Endothelial cell of umbilical vein (primary cell): ENCODE measurements around the gene NR5A2. TPM values are rescaled to one million over a fixed set of nuclear protein-coding genes. Genes with fewer than 3 reads are reported as not detected.

Source experiments
- BruUV-seq: library from RNA; stranded (reverse); fragments of 400-500 nt; replicated peaks from 2 replicates; lab custom pipeline; 2021; lab: Mats Ljungman, UMichigan
- CTCF ChIA-PET: fragments of 300-600, 350-600 bp; sonication (Branson Sonifier 250); formaldehyde crosslinking; loops from one replicate; lab custom pipeline; 2021; ENCODE audit warnings: antibody characterized with exemption, inconsistent platforms; lab: Charles Lee
- POLR2A ChIA-PET: fragments of 300-600, 350-600 bp; sonication (Branson Sonifier 250); formaldehyde crosslinking; loops from one replicate; lab custom pipeline; 2021; ENCODE audit warnings: antibody characterized with exemption, inconsistent platforms; lab: Charles Lee
- DNase-seq: peaks from one replicate; pipeline ENCODE4 v3.0.0-alpha.2; 2011; ENCODE audit warnings: low read depth, low spot score
- FAIRE-seq: peaks from 2 replicates; lab custom pipeline; 2011; peaks lifted over from hg19 to GRCh38; lab: Jason Lieb, UNC
- H2AFZ ChIP-seq: 2 replicates; pipeline ENCODE4 v1.6.0; 2012; ENCODE audit warnings: low read depth, low read length, control low read depth, inconsistent platforms
- H3K27ac ChIP-seq: 2 replicates; pipeline ENCODE4 v1.5.1; 2011; ENCODE audit warnings: low read depth, mild to moderate bottlenecking, control low read depth, low read length, moderate library complexity; ENCODE audit not compliant: insufficient read depth
- H3K27me3 ChIP-seq, 2 experiments: 2 replicates each; pipeline versions ENCODE4 v1.6.0 to v1.6.1; 2011; ENCODE audit warnings: low read length in 2 of 2, mixed read lengths in 1 of 2; ENCODE audit not compliant: control insufficient read depth in 2 of 2, insufficient read depth in 2 of 2
- H3K36me3 ChIP-seq, 2 experiments: 2 replicates in 1 of 2; 3 replicates in 1 of 2; pipeline ENCODE4 v1.5.1; 2011; ENCODE audit warnings: low read length in 2 of 2, mild to moderate bottlenecking in 1 of 2, moderate library complexity in 1 of 2; ENCODE audit not compliant: control insufficient read depth in 2 of 2, insufficient read depth in 2 of 2; ENCODE audit errors: extremely low read depth in 1 of 2
- H3K4me1 ChIP-seq: 3 replicates; pipeline ENCODE4 v1.5.1; 2011; ENCODE audit warnings: mild to moderate bottlenecking, low read length; ENCODE audit not compliant: control insufficient read depth, insufficient read depth; ENCODE audit errors: extremely low read depth
- H3K4me2 ChIP-seq: 2 replicates; pipeline ENCODE4 v1.6.1; 2011; ENCODE audit warnings: low read length, control low read depth, mixed read lengths; ENCODE audit not compliant: insufficient read depth
- H3K4me3 ChIP-seq, 3 experiments: fragments of 200-600 bp in 1 of 3; sonication (generic), shearing (Covaris generic) in 1 of 3; replicated peaks in 1 of 3; 2 replicates each; pipeline ENCODE4 v1.5.1; 2011 to 2016; ENCODE audit warnings: control low read depth in 3 of 3, low read length in 3 of 3, mild to moderate bottlenecking in 2 of 3, inconsistent platforms in 1 of 3, low read depth in 1 of 3, moderate library complexity in 1 of 3; ENCODE audit not compliant: insufficient read depth in 1 of 3
- H3K79me2 ChIP-seq: 2 replicates; pipeline ENCODE4 v1.6.0; 2012; ENCODE audit warnings: low read length, inconsistent platforms; ENCODE audit not compliant: control insufficient read depth, insufficient read depth
- H3K9ac ChIP-seq: replicated peaks from 2 replicates; pipeline ENCODE3; 2011; ENCODE audit warnings: low read length, control low read depth; ENCODE audit not compliant: insufficient read depth; ENCODE audit errors: extremely low read depth
- H3K9me1 ChIP-seq: replicated peaks from 3 replicates; pipeline ENCODE4 v1.6.0; 2011; ENCODE audit warnings: mild to moderate bottlenecking, low read length; ENCODE audit not compliant: control insufficient read depth, insufficient read depth; ENCODE audit errors: extremely low read depth
- H3K9me3 ChIP-seq: replicated peaks from 2 replicates; pipeline ENCODE4 v1.5.1; 2012; ENCODE audit warnings: low read length, inconsistent platforms; ENCODE audit not compliant: control insufficient read depth, insufficient read depth
- H4K20me1 ChIP-seq: replicated peaks from 2 replicates; pipeline ENCODE3; 2011; ENCODE audit warnings: mild to moderate bottlenecking, low read length; ENCODE audit not compliant: control insufficient read depth, insufficient read depth; ENCODE audit errors: extremely low read depth
- EZH2 ChIP-seq: IDR thresholded peaks from 2 replicates; pipeline ENCODE4 v1.6.1; 2012; ENCODE audit warnings: borderline replicate concordance, low read depth, mild to moderate bottlenecking, moderate library complexity, low read length, inconsistent platforms; ENCODE audit not compliant: severe bottlenecking
- FOS ChIP-seq: IDR thresholded peaks from 2 replicates; pipeline ENCODE4 v1.6.1; 2011; ENCODE audit warnings: mild to moderate bottlenecking, low read length, moderate library complexity, borderline replicate concordance; ENCODE audit not compliant: insufficient read depth
- GATA2 ChIP-seq: IDR thresholded peaks from 2 replicates; pipeline ENCODE4 v1.7.0; 2011; ENCODE audit warnings: low read depth, mild to moderate bottlenecking, moderate library complexity, mixed read lengths, low read length; ENCODE audit not compliant: insufficient read length, insufficient read depth
- JUN ChIP-seq: IDR thresholded peaks from 2 replicates; pipeline ENCODE4 v1.6.1; 2011; ENCODE audit warnings: borderline replicate concordance, low read depth; ENCODE audit not compliant: insufficient read length, insufficient read depth
- MYC ChIP-seq: IDR thresholded peaks from one replicate; pipeline ENCODE4 v1.6.1; 2011; ENCODE audit warnings: mild to moderate bottlenecking, low read depth, low read length
- POLR2A ChIP-seq: IDR thresholded peaks from 2 replicates; pipeline ENCODE4 v1.6.1; 2012; ENCODE audit warnings: low read depth, mild to moderate bottlenecking, control low read depth, low read length
- POLR2AphosphoS5 ChIP-seq: IDR thresholded peaks from 2 replicates; pipeline ENCODE4 v1.6.1; 2012; ENCODE audit warnings: low read depth, mild to moderate bottlenecking, control low read depth, low read length, moderate library complexity; ENCODE audit not compliant: insufficient read depth
- dilution Hi-C: fragments of 300-500 bp; cut with MboI; formaldehyde crosslinking; loops from one replicate; pipeline ENCODE4 v1.15.0; 2019; ENCODE audit warnings: low sequenced_read_pairs; ENCODE audit not compliant: extremely low pct_ligation_motif_present
- intact Hi-C: fragments of 100-400 bp; cut with micrococcal nuclease; formaldehyde crosslinking; loops from one replicate; pipeline ENCODE4 v1.10.0; 2022
- polyA plus RNA-seq, 4 experiments: library from polyadenylated mRNA; depleted of rRNA in 3 of 4; stranded (reverse) in 3 of 4; unstranded in 1 of 4; fragments of >200 nt; gene quantifications; 2 replicates each; pipeline versions ENCODE4 v1.2.1 to v1.2.3, GENCODE V29; 2011 to 2012; ENCODE audit warnings: missing spikeins in 1 of 4
- total RNA-seq: library from RNA; stranded (reverse); gene quantifications from 2 replicates; pipeline ENCODE4 v1.2.3, GENCODE V29; 2021
- TF ChIP-seq, protein P1 (sequence below): IDR thresholded peaks from 2 replicates; pipeline ENCODE4 v1.6.1; 2011; ENCODE audit not compliant: insufficient read depth, insufficient read length
- TF ChIP-seq, protein P2 (sequence below), 2 donors: IDR thresholded peaks; 1 replicate in 1 of 2; 2 replicates in 1 of 2; pipeline ENCODE4 v1.5.1; 2011; ENCODE audit warnings: low read length in 2 of 2, mild to moderate bottlenecking in 2 of 2, moderate library complexity in 2 of 2, control low read depth in 1 of 2, inconsistent platforms in 1 of 2, low read depth in 1 of 2; ENCODE audit not compliant: insufficient read depth in 1 of 2; ENCODE audit errors: extremely low read depth in 1 of 2

The NR5A2 gene
- total and polyA plus RNA-seq, 2 donors (not counting 3 experiments of a cell fraction or from before 2014, with no cell fraction given) = 3.4 to 12.1 TPM

GRCh38 chr1:199979071-199979470 lies 48.4 kb upstream of the NR5A2 start:
- Histone ChIP-seq H3K36me3 (no peaks in the 10 kb centered on the region), H3K4me1 (no peaks in the 10 kb centered on the region), H3K9me3 (no peaks in the 10 kb centered on the region), H3K9me1 (no peaks in the 10 kb centered on the region), H3K9ac (no peak overlapping the region), H3K79me2 (no peaks in the 10 kb centered on the region), H2AFZ (no peak overlapping the region), H3K27ac (no peak overlapping the region), H4K20me1 (no peaks in the 10 kb centered on the region), H3K27me3 (no peaks in the 10 kb centered on the region), H3K4me3 (no peak overlapping the region), H3K4me2 (no peak overlapping the region)
- no TSS peak for BruUV-seq
- FAIRE-seq = no peak
- dilution Hi-C loops (no loop called here), intact Hi-C loops (no loop called here)
- ChIA-PET POLR2A (no interaction called here), CTCF (no interaction called here)
- TF ChIP-seq MYC = no peak
- TF ChIP-seq POLR2AphosphoS5 = no peak
- TF ChIP-seq, protein P1, sequence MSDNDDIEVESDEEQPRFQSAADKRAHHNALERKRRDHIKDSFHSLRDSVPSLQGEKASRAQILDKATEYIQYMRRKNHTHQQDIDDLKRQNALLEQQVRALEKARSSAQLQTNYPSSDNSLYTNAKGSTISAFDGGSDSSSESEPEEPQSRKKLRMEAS = no peak
- no peak for TF ChIP-seq GATA2
- TF ChIP-seq JUN = no peak
- TF ChIP-seq POLR2A = no peak
- TF ChIP-seq, protein P2, sequence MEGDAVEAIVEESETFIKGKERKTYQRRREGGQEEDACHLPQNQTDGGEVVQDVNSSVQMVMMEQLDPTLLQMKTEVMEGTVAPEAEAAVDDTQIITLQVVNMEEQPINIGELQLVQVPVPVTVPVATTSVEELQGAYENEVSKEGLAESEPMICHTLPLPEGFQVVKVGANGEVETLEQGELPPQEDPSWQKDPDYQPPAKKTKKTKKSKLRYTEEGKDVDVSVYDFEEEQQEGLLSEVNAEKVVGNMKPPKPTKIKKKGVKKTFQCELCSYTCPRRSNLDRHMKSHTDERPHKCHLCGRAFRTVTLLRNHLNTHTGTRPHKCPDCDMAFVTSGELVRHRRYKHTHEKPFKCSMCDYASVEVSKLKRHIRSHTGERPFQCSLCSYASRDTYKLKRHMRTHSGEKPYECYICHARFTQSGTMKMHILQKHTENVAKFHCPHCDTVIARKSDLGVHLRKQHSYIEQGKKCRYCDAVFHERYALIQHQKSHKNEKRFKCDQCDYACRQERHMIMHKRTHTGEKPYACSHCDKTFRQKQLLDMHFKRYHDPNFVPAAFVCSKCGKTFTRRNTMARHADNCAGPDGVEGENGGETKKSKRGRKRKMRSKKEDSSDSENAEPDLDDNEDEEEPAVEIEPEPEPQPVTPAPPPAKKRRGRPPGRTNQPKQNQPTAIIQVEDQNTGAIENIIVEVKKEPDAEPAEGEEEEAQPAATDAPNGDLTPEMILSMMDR (IDR thresholded peaks at IDR 0.05; ENCODE audit: extremely low read depth in 1 of 2, insufficient read depth in 1 of 2, low read depth in 1 of 2, low read length in 2 of 2) = no peak
- TF ChIP-seq EZH2 = no peak
- no peak for TF ChIP-seq FOS
- no peak for DNase-seq
